HG02852 (cell line): ENCODE data around the gene PKDREJ.
"Not testable (repeated sequence)": the region's sequence is repeated elsewhere in the genome, so short reads cannot be mapped to it uniquely, and the experiment has no call there.

Experiments used
- ATAC-seq: cut with Tn5 transposase; IDR thresholded peaks from one replicate; pipeline ENCODE4 v1.9.1; 2021; ENCODE audit warnings: mild to moderate bottlenecking, moderate library complexity; ENCODE audit not compliant: unreplicated experiment

The PKDREJ gene

DNA sequence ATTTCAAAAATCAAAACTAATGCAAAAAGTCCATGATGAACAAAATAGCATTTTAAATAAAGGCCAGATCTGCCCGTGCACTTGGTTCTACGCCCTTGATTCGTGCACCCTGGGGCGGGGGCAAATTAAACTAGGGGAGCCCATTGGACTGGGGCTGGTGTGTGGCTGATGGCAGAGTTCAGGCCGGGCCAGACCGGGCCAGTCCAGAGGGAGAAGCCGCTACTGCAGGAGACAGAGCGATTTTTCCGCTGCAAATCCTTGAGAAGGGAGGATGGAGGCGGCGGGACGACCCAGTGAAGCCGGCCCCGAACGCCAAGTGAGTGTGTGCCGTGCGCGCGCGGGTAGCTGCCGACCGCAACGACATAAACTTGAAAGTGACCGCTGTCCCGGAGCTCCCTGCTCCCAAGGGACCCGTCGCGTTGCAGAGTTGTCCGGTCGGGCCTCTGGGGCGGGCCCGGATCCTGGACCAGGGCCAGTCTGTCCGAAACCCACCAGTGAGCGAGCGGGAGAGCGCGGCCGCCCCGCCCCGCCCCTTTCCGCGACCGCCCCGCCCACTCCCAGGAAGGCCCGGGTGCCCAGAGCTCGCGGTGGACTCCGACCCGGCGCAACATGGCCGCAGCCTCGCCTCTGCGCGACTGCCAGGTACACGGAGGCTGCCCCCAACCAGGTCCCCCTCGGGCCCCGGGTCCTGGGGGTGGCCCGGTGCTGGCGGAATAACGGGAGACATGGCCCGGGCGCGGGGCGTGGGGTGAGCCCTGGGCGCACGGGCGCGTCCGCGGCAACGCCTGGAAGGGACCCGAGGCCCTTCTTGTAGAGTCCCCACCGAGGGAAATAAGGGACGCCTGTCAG is 4.5 kb upstream of the PKDREJ start, which contains the start of gene TTC38:
Gene TTC38 (plus strand): TSS at position 578 of the 849 bp plus-strand sequence. CDS start 32 bp downstream, at position 610.
- ATAC-seq: no peak

GRCh38 chr22:46265627-46266026 is 2.5 kb upstream of the PKDREJ start:
- not testable (repeated sequence) for ATAC-seq

DNA sequence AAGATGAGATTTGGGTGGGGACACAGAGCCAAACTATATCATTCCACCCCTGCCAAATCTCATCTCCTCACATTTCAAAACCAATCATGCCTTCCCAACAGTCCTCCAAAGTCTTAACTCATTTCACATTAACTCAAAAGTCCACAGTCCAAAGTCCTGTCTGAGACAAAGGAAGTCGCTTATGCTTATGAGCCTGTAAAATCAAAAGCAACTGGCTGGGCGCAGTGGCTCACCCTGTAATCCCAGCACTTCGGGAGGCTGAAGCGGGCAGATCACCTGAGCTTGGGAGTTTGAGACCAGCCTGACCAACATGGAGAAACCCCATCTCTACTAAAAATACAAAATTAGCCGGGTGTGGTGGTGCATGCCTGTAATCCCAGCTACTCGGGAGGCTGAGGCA is 1.4 kb upstream of the PKDREJ start:
- not testable (repeated sequence) for ATAC-seq

- no peak for ATAC-seq
These were observed 511 bp downstream of the PKDREJ start for GRCh38 chr22:46262449-46263215.

DNA sequence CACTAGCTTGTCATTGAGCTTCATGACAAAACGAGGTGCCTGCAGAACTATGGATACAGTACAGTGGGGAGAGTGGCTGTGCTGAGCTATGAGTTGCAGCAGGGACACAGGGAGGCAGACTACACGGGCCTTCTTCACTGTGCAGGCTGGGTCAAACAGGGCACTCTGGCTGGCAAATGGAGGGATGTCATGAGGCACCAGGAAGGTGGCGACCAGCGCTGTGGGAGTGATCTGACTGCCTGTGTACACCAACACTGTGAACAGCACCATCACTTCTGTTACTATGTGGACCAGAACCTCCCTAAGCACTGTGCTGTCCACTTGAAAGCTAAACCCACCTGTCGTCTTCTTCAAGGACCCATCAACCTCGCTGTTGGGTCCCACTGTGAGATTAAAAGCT is 3.1 kb downstream of the PKDREJ start:
- ATAC-seq: no peak

DNA sequence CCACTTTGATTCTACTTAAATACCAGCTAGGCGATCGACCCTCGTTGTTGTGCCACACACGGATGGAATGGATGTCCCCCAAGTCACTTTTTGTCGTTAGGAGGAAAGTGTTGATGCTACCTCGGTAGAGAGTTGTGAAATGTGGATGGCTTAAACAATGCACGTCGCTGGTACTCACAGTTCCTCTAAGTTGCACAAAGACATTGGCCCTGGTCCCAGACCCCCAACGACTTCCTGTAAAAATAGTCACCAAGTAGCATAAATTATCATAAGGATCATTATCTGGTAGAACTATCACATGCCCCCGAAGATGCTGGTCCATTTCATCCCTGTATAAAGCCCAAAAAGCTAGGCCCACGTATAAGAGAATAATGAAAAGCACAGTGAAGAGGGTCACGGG is 3.8 kb downstream of the PKDREJ start:
- ATAC-seq: no peak

GRCh38 chr22:46256358-46256958 is 6.7 kb downstream of the PKDREJ start:
- ATAC-seq: no peak

DNA sequence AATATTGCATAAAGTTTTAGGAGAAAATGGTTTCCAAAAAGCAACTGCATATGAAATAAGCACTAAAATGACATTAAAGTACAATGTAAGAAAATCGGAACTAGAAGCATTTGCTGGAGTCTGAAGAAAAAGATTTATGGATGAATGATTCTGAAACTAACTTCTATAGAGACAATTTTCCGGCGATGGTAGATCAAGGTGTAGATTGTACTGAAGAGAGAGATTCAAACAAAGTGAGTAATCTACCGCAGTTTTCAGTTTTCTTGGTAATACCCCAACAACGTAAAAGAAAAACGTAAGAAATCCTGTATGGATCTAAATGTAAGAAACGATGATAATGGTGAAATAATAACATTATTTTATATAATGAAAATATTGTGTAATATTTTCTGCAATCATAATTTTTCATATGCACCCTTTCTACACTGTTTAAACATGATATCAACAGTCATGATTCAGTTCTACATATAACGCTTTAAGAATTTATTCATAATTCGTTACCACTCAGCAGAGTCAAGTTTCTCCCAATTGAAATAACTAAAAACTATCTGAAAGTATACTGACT is 11.2 kb downstream of the PKDREJ start:
- ATAC-seq: no peak

GRCh38 chr22:46251266-46251665 is 11.9 kb downstream of the PKDREJ start:
- ATAC-seq: no peak

GRCh38 chr22:46250783-46251125 is 12.4 kb downstream of the PKDREJ start:
- peak; percentile 9 for ATAC-seq

DNA sequence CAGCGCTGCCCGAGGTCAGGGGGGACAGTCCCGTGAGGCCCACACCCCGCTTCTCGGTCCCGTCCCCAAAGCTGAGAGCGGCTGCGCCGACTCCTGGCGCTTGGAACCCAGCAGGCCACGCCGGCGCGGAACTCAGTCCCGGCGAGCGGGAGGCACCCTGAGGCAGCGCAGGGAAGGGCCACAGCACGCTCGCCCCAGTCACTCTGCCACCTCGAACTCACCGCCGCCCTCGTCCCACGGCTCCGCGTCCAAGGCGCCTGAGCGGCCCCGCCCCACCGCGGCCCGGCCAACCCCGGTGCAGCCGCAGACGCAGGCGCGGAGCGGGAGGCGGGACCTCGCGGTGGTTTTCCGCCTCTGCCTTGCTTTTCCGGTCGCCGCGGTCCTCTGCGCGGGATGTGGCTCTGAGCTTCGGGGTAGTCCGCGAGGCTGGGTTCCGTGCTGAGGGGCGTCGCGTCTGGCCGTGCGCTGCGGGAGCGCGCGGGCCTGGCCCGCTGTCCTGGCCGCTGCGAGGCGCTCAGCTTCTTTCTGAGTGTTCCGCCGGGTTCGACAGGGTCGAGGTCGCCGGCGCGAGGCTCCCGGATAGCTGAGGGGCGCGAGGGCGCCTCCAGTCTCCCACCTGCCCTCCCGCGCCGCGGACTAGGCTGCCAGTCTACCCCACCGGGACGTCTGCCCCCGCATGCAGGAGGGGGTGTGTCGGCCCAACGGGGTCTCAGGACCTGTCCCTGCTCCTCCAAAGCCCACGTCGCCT is 12.9 kb downstream of the PKDREJ start, which contains the start of gene CDPF1:
Gene CDPF1 (minus strand): TSS at position 259 of the 748 bp plus-strand sequence. CDS start 2,009 bp downstream, outside the sequence.
- peak; percentile 83 for ATAC-seq

DNA sequence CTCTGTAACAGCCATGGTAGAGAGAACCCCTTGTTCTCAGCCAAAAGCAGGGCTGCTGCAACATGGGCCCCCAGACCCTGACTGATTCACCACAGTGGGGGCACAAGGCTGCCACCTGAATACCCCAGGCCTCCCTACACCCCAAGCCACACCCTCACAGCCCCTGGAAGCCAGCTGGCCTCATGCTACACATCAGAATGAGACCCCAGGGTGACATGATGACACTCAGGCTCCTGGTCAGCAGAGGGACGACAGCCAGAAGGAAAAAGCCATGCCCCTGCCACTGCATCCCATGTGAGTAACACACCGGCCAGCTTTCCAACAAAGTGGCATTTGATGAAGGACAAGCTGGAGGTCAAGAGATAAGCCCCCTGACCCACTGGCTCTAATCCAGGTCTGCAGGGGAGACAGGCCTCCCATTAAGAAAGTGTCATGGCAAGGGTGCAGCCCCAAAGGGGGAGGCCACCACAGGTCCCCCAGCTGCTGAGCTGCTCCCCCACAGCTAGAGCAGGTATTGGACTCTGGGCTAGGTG is 15.6 kb downstream of the PKDREJ start:
- ATAC-seq: no peak

- ATAC-seq: no peak
These were observed 17.0 kb downstream of the PKDREJ start for GRCh38 chr22:46246178-46246577.

DNA sequence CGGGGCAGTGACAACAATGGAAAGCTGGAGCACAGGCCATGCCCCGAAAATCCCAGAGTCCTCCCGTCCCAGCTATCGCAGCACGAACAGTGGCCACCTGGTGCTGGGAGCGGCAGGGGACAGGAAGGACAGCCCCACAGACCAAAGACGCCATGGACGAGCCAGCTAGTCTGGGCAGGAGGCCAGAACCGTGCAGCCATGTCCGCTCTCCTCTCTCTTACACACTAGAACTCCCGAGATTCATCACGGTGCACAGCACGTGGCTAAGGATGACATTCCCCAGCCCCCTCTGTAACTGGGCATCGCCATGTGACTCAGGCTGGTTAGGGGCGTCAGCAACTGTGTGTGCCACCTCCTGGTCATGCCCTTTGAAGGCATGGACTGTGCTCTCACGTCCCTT is 17.6 kb downstream of the PKDREJ start:
- no peak for ATAC-seq

- ATAC-seq: no peak
These were observed 18.4 kb downstream of the PKDREJ start for GRCh38 chr22:46244771-46245170.

DNA sequence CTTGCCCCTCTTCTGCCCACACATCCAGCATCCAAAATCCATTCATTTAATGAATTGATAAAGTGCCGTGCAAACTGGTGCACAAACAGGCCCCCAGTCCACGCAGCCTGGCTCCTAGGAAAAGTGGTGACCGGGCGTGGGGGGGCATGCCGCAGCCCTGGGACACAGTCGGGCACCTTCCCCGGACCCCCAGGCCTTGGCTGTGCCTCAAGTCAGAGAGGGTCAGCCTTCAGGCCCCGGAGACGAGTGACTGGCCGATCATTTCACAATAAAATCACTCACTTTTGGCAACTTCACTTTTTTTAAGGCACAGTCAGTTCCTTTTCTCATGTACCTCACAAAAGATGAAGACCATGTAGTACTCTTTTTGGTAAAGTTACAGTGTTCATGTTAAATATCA is 21.1 kb downstream of the PKDREJ start:
- no peak for ATAC-seq

DNA sequence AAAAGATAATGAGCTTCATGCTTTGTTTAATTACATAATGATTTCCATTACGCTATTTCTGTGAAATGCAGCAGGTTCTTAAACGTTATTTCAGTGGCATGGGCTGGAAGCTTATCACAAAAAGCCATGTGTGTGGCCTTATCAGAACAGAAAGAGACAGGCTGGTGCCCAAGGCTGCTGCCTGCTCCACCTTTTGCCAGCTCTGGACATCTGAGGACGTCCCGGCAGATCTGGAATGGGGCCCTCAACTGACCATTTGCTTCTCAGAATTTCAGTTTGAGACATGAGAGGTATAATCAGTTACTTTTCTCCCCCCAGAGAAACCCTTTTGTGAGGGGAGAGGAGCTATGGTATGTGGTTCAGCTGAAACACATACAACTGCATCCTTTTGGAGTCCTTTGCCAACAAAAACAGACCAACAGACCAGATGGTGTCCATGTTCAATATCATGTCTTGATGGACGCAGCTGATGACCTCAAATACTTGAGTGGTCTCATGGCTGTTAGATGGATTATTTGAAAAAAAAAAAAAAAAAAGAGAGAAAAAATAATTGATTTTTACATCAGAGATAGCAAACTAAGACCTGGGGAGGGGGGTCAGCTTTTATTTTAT is 21.6 kb downstream of the PKDREJ start:
- ATAC-seq: no peak

- no peak for ATAC-seq
These were observed 22.2 kb downstream of the PKDREJ start for GRCh38 chr22:46240907-46241306.

DNA sequence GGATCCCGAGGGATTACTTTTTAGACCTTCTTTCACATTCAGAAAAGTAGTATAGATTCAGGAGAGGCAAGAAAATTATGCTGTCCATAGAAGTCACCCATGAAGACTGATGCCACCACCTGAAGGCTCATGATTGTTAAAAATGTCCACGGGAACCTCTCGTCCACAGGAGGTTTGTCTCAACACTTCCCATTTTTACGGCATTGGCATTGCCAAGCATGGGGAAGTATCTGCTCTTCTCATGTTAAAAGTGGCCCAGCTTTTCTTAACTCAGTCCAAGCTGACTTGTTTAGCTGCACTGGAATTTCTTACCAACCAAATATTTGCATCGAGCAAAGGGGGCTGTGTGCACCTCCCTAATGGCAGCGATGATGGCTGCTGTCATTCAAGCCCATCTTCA is 22.6 kb downstream of the PKDREJ start:
- ATAC-seq: no peak

DNA sequence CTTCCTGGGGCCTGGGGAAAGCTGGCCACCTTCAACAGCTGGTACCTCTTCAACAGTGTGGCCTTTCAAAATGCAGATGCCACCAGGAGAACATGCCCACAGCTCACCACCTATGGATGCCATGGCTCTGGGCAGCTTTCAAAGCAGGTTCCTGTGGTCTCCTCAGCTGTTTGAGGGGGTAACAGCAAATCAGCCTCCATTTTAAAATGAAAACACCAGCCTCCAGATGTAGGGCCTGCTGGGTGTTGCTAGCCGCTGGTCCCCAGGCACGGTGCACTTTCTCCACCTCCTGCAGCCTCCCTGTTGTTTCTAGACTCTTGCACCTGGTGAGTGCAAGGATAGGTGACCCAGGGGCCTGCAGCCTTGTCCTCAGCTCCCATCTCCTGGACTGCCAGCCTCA is 23.1 kb downstream of the PKDREJ start:
- ATAC-seq: no peak
